IMR-90 (cell line): ENCODE data around the gene MYBPH. TPM values are rescaled to one million over a fixed set of nuclear protein-coding genes. Genes with fewer than 3 reads are reported as not detected.

ENCODE experiments used
- ATAC-seq: fragments of 200-7000 bp; cut with Tn5 transposase; 2 replicates; pipeline ENCODE4 v1.9.1; 2020; ENCODE audit warnings: low read depth, mild to moderate bottlenecking, moderate library complexity
- BruUV-seq: library from RNA; stranded (reverse); fragments of 400-500 nt; replicated peaks from 2 replicates; lab custom pipeline; 2021; lab: Mats Ljungman, UMichigan
- CTCF ChIA-PET: fragments of 300-600 bp; formaldehyde crosslinking; extraction: SDS; loops from one replicate; lab custom pipeline; 2021; ENCODE audit warnings: antibody characterized with exemption; lab: Yijun Ruan, JAX
- POLR2A ChIA-PET: fragments of 300-600 bp; sonication (Branson Sonifier 250); formaldehyde crosslinking; loops from one replicate; lab custom pipeline; 2022; ENCODE audit warnings: antibody characterized with exemption; ENCODE audit not compliant: unreplicated experiment; lab: Charles Lee
- DNase-seq: peaks from one replicate; pipeline ENCODE4 v3.0.0; 2013
- H2AFZ ChIP-seq: replicated peaks from 2 replicates; pipeline ENCODE3; 2013; ENCODE audit warnings: low read length, mild to moderate bottlenecking; ENCODE audit not compliant: poor library complexity
- H2AK5ac ChIP-seq: 2 replicates; pipeline ENCODE4 v1.6.1; 2013; ENCODE audit warnings: low read depth, low read length, inconsistent platforms
- H2AK9ac ChIP-seq: replicated peaks from 2 replicates; pipeline ENCODE3; 2013; ENCODE audit warnings: mild to moderate bottlenecking, low read depth, low read length, moderate library complexity; ENCODE audit not compliant: poor library complexity
- H2BK120ac ChIP-seq: 2 replicates; pipeline ENCODE4 v1.6.1; 2013; ENCODE audit warnings: low read depth, low read length, inconsistent platforms
- H2BK15ac ChIP-seq: 3 replicates; pipeline ENCODE4 v1.6.1; 2013; ENCODE audit warnings: low read depth, low read length, inconsistent platforms
- H2BK20ac ChIP-seq: 2 replicates; pipeline ENCODE4 v1.6.1; 2013; ENCODE audit warnings: low read depth, mild to moderate bottlenecking, inconsistent platforms, low read length, moderate library complexity
- H2BK5ac ChIP-seq: 2 replicates; pipeline ENCODE4 v1.6.1; 2013; ENCODE audit warnings: mild to moderate bottlenecking, low read depth, low read length, inconsistent platforms; ENCODE audit not compliant: poor library complexity, severe bottlenecking
- H3K14ac ChIP-seq: replicated peaks from 2 replicates; pipeline ENCODE4 v1.6.1; 2013; ENCODE audit warnings: low read depth, low read length, inconsistent platforms
- H3K18ac ChIP-seq: 2 replicates; pipeline ENCODE4 v1.6.1; 2013; ENCODE audit warnings: low read depth, low read length, control low read depth
- H3K23ac ChIP-seq: 2 replicates; pipeline ENCODE4 v1.6.1; 2013; ENCODE audit warnings: low read depth, low read length, inconsistent platforms
- H3K27ac ChIP-seq: 2 replicates; pipeline ENCODE4 v1.5.1; 2013; ENCODE audit warnings: mild to moderate bottlenecking, control low read depth, low read length; ENCODE audit not compliant: insufficient read depth
- H3K27me3 ChIP-seq: 2 replicates; pipeline ENCODE4 v1.6.1; 2013; ENCODE audit warnings: low read length; ENCODE audit not compliant: control insufficient read depth, insufficient read depth
- H3K36me3 ChIP-seq: 2 replicates; pipeline ENCODE4 v1.6.1; 2013; ENCODE audit warnings: low read length, mixed read lengths; ENCODE audit not compliant: control insufficient read depth, insufficient read depth
- H3K4ac ChIP-seq: 2 replicates; pipeline ENCODE4 v1.6.1; 2013; ENCODE audit warnings: low read depth, low read length, inconsistent platforms
- H3K4me1 ChIP-seq: 2 replicates; pipeline ENCODE4 v1.6.1; 2013; ENCODE audit warnings: low read length, mixed read lengths; ENCODE audit not compliant: control insufficient read depth, insufficient read depth
- H3K4me2 ChIP-seq: 2 replicates; pipeline ENCODE4 v1.6.1; 2013; ENCODE audit warnings: low read depth, mild to moderate bottlenecking, control low read depth, low read length, moderate library complexity
- H3K4me3 ChIP-seq: 2 replicates; pipeline ENCODE4 v1.5.1; 2013; ENCODE audit warnings: low read depth, mild to moderate bottlenecking, control low read depth, low read length, moderate library complexity; ENCODE audit not compliant: insufficient read depth
- H3K56ac ChIP-seq: 2 replicates; pipeline ENCODE4 v1.6.1; 2013; ENCODE audit warnings: low read length, inconsistent platforms; ENCODE audit not compliant: insufficient read depth; ENCODE audit errors: extremely low read depth
- H3K79me1 ChIP-seq, 2 experiments: 2 replicates each; pipeline ENCODE4 v1.6.1; 2013; ENCODE audit warnings: low read length in 2 of 2, inconsistent platforms in 1 of 2, low read depth in 1 of 2
- H3K9ac ChIP-seq: 2 replicates; pipeline ENCODE4 v1.6.1; 2013; ENCODE audit warnings: low read depth, low read length, control low read depth
- H3K9me1 ChIP-seq: 2 replicates; pipeline ENCODE4 v1.6.1; 2013; ENCODE audit warnings: low read length, inconsistent platforms; ENCODE audit not compliant: insufficient read depth
- H3K9me3 ChIP-seq: 2 replicates; pipeline ENCODE4 v1.6.1; 2013; ENCODE audit warnings: low read length; ENCODE audit not compliant: control insufficient read depth, insufficient read depth
- H4K20me1 ChIP-seq: 2 replicates; pipeline ENCODE4 v1.6.1; 2013; ENCODE audit warnings: low read length, inconsistent platforms; ENCODE audit not compliant: insufficient read depth
- H4K5ac ChIP-seq: 2 replicates; pipeline ENCODE4 v1.6.1; 2013; ENCODE audit warnings: mild to moderate bottlenecking, low read depth, low read length, control low read depth
- H4K8ac ChIP-seq, 2 experiments: 2 replicates each; pipeline ENCODE4 v1.6.1; 2013; ENCODE audit warnings: low read depth in 2 of 2, low read length in 2 of 2, control low read depth in 1 of 2, inconsistent platforms in 1 of 2
- H4K91ac ChIP-seq: 2 replicates; pipeline ENCODE4 v1.6.1; 2013; ENCODE audit warnings: low read depth, low read length, inconsistent platforms; ENCODE audit not compliant: insufficient read depth
- CEBPB ChIP-seq: IDR thresholded peaks from 2 replicates; pipeline ENCODE4 v1.6.1; 2012; ENCODE audit warnings: low read depth, low read length, improper control_type of control experiment
- FOS ChIP-seq: fragments of 150-350 bp; IDR thresholded peaks from 2 replicates; pipeline ENCODE4 v1.6.1; 2016; ENCODE audit warnings: low read depth, low read length
- WGBS, 2 experiments: methylation state at CpG; one replicate each; pipeline versions ENCODE4 v1.1.5 to v1.1.7; 2013; ENCODE audit warnings: missing lambda C conversion rate in 2 of 2; ENCODE audit not compliant: insufficient read length in 1 of 2; ENCODE audit errors: extremely low coverage in 2 of 2; 5-methylcytosine and 5-hydroxymethylcytosine counted together
- dilution Hi-C: fragments of 300-500 bp; cut with HindIII; formaldehyde crosslinking; loops from one replicate; pipeline ENCODE4 v1.14.3; 2018; ENCODE audit warnings: low sequenced_read_pairs; ENCODE audit not compliant: unreplicated experiment
- in situ Hi-C: fragments of 300-500 bp; cut with MboI; formaldehyde crosslinking; loops from 3 replicates; pipeline ENCODE4 v1.14.3; 2019; ENCODE audit warnings: low sequenced_read_pairs, inconsistent platforms, mixed read lengths
- intact Hi-C: fragments of 100-400 bp; cut with micrococcal nuclease; formaldehyde crosslinking; loops from 2 replicates; pipeline ENCODE4 v1.10.0; 2022
- polyA plus RNA-seq, 3 experiments: library from polyadenylated mRNA; depleted of rRNA; stranded (reverse); fragments of >200 nt; gene quantifications; 2 replicates each; pipeline ENCODE4 v1.2.3, GENCODE V29; 2012; ENCODE audit warnings: low replicate concordance in 1 of 3
- total RNA-seq: library from RNA; depleted of rRNA; stranded (reverse); fragments of >200 nt; gene quantifications from 2 replicates; pipeline ENCODE4 v1.2.3, GENCODE V29; 2012

Gene MYBPH
- total and polyA plus RNA-seq, 2 of the 4 experiments (the other 2 are of a cell fraction) = not detected

- WGBS, 2 experiments = 60% methylated on average over 1 of the region's 15 CpGs; no CpG with 5 or more reads in 1 of the 2 experiments
- Histone ChIP-seq H4K20me1 (no peaks in the 10 kb centered on the region), H3K23ac (peak overlapping the region; percentile 77; the same call in 1 of the 2 replicates), H2AFZ (peak overlapping the region; percentile 83), H3K18ac (peak overlapping the region; percentile 94), H2AK9ac (peak overlapping the region; percentile 75), H3K4ac (peak overlapping the region; percentile 91), H3K9ac (peak overlapping the region; percentile 15), H3K9me1 (peaks cover 6% of the 10 kb centered on the region; the same call in 1 of the 2 replicates), H3K36me3 (no peaks in the 10 kb centered on the region), H3K79me1 (no peaks in the 10 kb centered on the region), H2BK120ac (peak overlapping the region; percentile 95), H3K14ac (peak overlapping the region; percentile 93), H2BK15ac (peak overlapping the region; percentile 68), H4K5ac (peak overlapping the region; percentile 97), H3K27ac (peak overlapping the region; percentile 93), H4K91ac (peak overlapping the region; percentile 95), H3K4me3 (no peak overlapping the region), H3K56ac (peak overlapping the region; percentile 34), H3K27me3 (no peaks in the 10 kb centered on the region; the same call in 1 of the 2 replicates), H2BK5ac (peak overlapping the region; percentile 88), H3K4me2 (peak overlapping the region; percentile 24; the same call in 1 of the 2 replicates), H4K8ac (peak overlapping the region; percentile 62 to 90), H3K4me1 (peaks cover 34% of the 10 kb centered on the region), H2BK20ac (peak overlapping the region; percentile 92), H3K9me3 (no peaks in the 10 kb centered on the region), H2AK5ac (peak overlapping the region; percentile 97)
- intact Hi-C loops (no loop called here), dilution Hi-C loops (no loop called here), in situ Hi-C loops (no loop called here)
- ATAC-seq (peak; percentile 67), DNase-seq (peak; percentile 90)
- POLR2A ChIA-PET = interaction anchor here (0.6 kb wide), 1 partner anchor 751 kb away, joined by 3 read pairs; no protein-coding TSS in a partner anchor
- no TSS peak for BruUV-seq
- TF ChIP-seq FOS = no peak
- peak; percentile 97 for TF ChIP-seq CEBPB
- CTCF ChIA-PET = interaction anchor here (1.7 kb wide), 1 partner anchor 163 kb away, joined by 7 read pairs; no protein-coding TSS in a partner anchor
These were observed 27.0 kb upstream of the MYBPH start for GRCh38 chr1:203202431-203203245.
